Spleen (tissue), 11 donors: ENCODE results near the gene GADL1. TPM values are rescaled to one million over a fixed set of nuclear protein-coding genes. Genes with fewer than 3 reads are reported as not detected.

ENCODE experiments used
- DNase-seq: peaks from one replicate; pipeline ENCODE4 v3.0.0-alpha.2; 2020
- H3K27ac ChIP-seq, 8 donors: fragments of 200-600 bp; sonication (generic) in 7 of 8; 1 replicate in 4 of 8; 2 replicates in 4 of 8; pipeline versions ENCODE4 v1.5.0 to v1.8.0; 2016 to 2021; ENCODE audit warnings: inconsistent platforms in 4 of 8, mild to moderate bottlenecking in 4 of 8, moderate library complexity in 1 of 8
- H3K27me3 ChIP-seq, 7 donors: fragments of 200-600 bp; sonication (generic) in 6 of 7; replicated peaks in 1 of 7; 1 replicate in 4 of 7; 2 replicates in 3 of 7; pipeline versions ENCODE4 v1.5.0 to v1.8.0; 2016 to 2021; ENCODE audit warnings: inconsistent platforms in 3 of 7, mild to moderate bottlenecking in 1 of 7
- H3K36me3 ChIP-seq, 6 donors: fragments of 200-600 bp; sonication (generic) in 5 of 6; 1 replicate in 4 of 6; 2 replicates in 2 of 6; pipeline versions ENCODE4 v1.5.0 to v1.8.0; 2016 to 2021; ENCODE audit warnings: inconsistent platforms in 2 of 6
- H3K4me1 ChIP-seq, 6 donors: fragments of 200-600 bp; sonication (generic) in 5 of 6; 1 replicate in 3 of 6; 2 replicates in 3 of 6; pipeline versions ENCODE4 v1.5.0 to v1.8.0; 2016 to 2021; ENCODE audit warnings: inconsistent platforms in 3 of 6
- H3K4me3 ChIP-seq, 8 donors: fragments of 200-600 bp; sonication (generic) in 7 of 8; 1 replicate in 4 of 8; 2 replicates in 4 of 8; pipeline versions ENCODE4 v1.5.0 to v1.8.0; 2016 to 2021; ENCODE audit warnings: inconsistent platforms in 4 of 8, mild to moderate bottlenecking in 4 of 8, moderate library complexity in 2 of 8
- H3K9me3 ChIP-seq, 8 donors: fragments of 200-600 bp; sonication (generic) in 7 of 8; 1 replicate in 4 of 8; 2 replicates in 4 of 8; pipeline versions ENCODE4 v1.5.0 to v1.8.0; 2016 to 2021; ENCODE audit warnings: inconsistent platforms in 4 of 8
- CTCF ChIP-seq, 11 experiments: fragments of 200-600 bp in 7 of 11; fragments of 450-650 bp in 4 of 11; sonication (generic) in 4 of 11; IDR thresholded peaks in 8 of 11; conservative IDR thresholded peaks in 3 of 11; 1 replicate in 7 of 11; 2 replicates in 4 of 11; pipeline versions ENCODE4 v1.4.0 to v1.8.0; 2016 to 2021; ENCODE audit warnings: antibody characterized with exemption in 11 of 11, inconsistent platforms in 4 of 11, mild to moderate bottlenecking in 1 of 11
- POLR2A ChIP-seq, 3 donors: fragments of 450-650 bp; IDR thresholded peaks; one replicate each; pipeline ENCODE4 v1.5.1; 2017; ENCODE audit warnings: antibody characterized with exemption in 3 of 3, mild to moderate bottlenecking in 1 of 3
- POLR2AphosphoS5 ChIP-seq, 3 donors: sonication (generic); formaldehyde crosslinking; IDR thresholded peaks; one replicate each; pipeline ENCODE4 v1.5.1; 2017; ENCODE audit warnings: antibody characterized with exemption in 3 of 3
- WGBS, 5 donors: extraction: QIAGEN DNeasy Blood & Tissue Kit in 3 of 5; methylation state at CpG; one replicate each; pipeline versions ENCODE4 v1.1.5 to v1.1.7; 2013 to 2018; 5-methylcytosine and 5-hydroxymethylcytosine counted together
- intact Hi-C: fragments of 100-400 bp; cut with DNase I; formaldehyde crosslinking; loops from one replicate; pipeline ENCODE4 v1.15.0; 2023; ENCODE audit warnings: low total_unique reads
- polyA plus RNA-seq, 3 donors: library from polyadenylated mRNA; stranded (reverse); fragments of 200-250 nt; gene quantifications; one replicate each; pipeline ENCODE4 v1.2.1, GENCODE V29; 2013
- total RNA-seq, 7 donors: library from RNA; depleted of rRNA in 3 of 7; stranded (reverse); fragments of >200 nt in 3 of 7; fragmentation: NEBNext Ultra II Directional in 4 of 7; extraction: Animal tissue kit (Norgen Biotek cat#: 25700) in 4 of 7; gene quantifications; one replicate each; pipeline versions ENCODE4 v1.1.0 to v1.2.1, GENCODE V29; 2016 to 2021
- donor health status: healthy with polysubstance abuse.
- donor health status: DM: no; HTN: no; CAD: no; lungs with moderate emphysema.
- donor health status: DM: no; HTN: no; CAD: no.
- donor health status: Bipolar disorder and iron deficiency.
- donor health status: healthy.
- donor health status: DM: no; HTN: no; CAD: no.
- donor health status: DM: yes; HTN: yes; CAD: no.

GADL1 gene
- total and polyA plus RNA-seq, 10 donors = 0.02 to 0.16 (median 0.08) TPM; not detected in 6

- H3K9me3 ChIP-seq = no peaks in the 10 kb centered on the region
- H3K4me3 ChIP-seq = no peak overlapping the region
- 69 to 84% (median 71%) methylated on average over 2 of the region's 2 CpGs for WGBS, 5 donors
- intact Hi-C loops = no loop called here
- DNase-seq = no peak
- H3K27me3 ChIP-seq = no peaks in the 10 kb centered on the region
- no peak for TF ChIP-seq POLR2A (IDR thresholded peaks at IDR 0.05)
- no peak for TF ChIP-seq CTCF (IDR thresholded peaks at IDR 0.05 in 8 of 11, conservative IDR thresholded peaks at IDR 0.05 in 3 of 11)
- no peak for TF ChIP-seq POLR2AphosphoS5 (IDR thresholded peaks at IDR 0.05)
- H3K27ac ChIP-seq = peak overlapping the region in 5 of 8 donors; percentile 3 to 45 (median 23)
- H3K4me1 ChIP-seq = peaks cover 14 to 56% (median 44%) of the 10 kb centered on the region in 6 donors
- peaks cover 0 to 96% (median 35%) of the 10 kb centered on the region in 6 donors for H3K36me3 ChIP-seq
Measured at GRCh38 chr3:30696896-30697295, 197.6 kb downstream of the GADL1 start.

- DNase-seq = no peak
- H3K9me3 ChIP-seq = no peaks in the 10 kb centered on the region
- no peaks in the 10 kb centered on the region for H3K27me3 ChIP-seq
- TF ChIP-seq CTCF (IDR thresholded peaks at IDR 0.05 in 8 of 11, conservative IDR thresholded peaks at IDR 0.05 in 3 of 11) (no peak), POLR2AphosphoS5 (IDR thresholded peaks at IDR 0.05) (peak in 2 of 3 donors; percentile 30 to 83)
- intact Hi-C loops = no loop called here
- peak overlapping the region in 5 of 8 donors; percentile 3 to 45 (median 23) for H3K27ac ChIP-seq
- peaks cover 19 to 61% (median 49%) of the 10 kb centered on the region in 6 donors for H3K4me1 ChIP-seq
- H3K4me3 ChIP-seq = no peak overlapping the region
- WGBS, 5 donors = 50 to 68% (median 52%) methylated on average over 3 of the region's 3 CpGs
- H3K36me3 ChIP-seq = peaks cover 0 to 100% (median 40%) of the 10 kb centered on the region in 6 donors
Measured at GRCh38 chr3:30696403-30696819, 198.1 kb downstream of the GADL1 start.

GRCh38 chr3:30695302-30696061 lies 199.0 kb downstream of the GADL1 start:
- TF ChIP-seq CTCF (IDR thresholded peaks at IDR 0.05 in 8 of 11, conservative IDR thresholded peaks at IDR 0.05 in 3 of 11) (no peak), POLR2A (IDR thresholded peaks at IDR 0.05) (no peak), POLR2AphosphoS5 (IDR thresholded peaks at IDR 0.05) (peak in 1 of 3 donors; percentile 48)
- 84 to 96% (median 87%) methylated on average over 6 of the region's 6 CpGs for WGBS, 5 donors
- intact Hi-C loops = no loop called here

GRCh38 chr3:30694668-30695067 lies 199.8 kb downstream of the GADL1 start:
- H3K36me3 ChIP-seq = peaks cover 0 to 100% (median 56%) of the 10 kb centered on the region in 6 donors
- 90 to 96% (median 91%) methylated on average over 3 of the region's 3 CpGs for WGBS, 5 donors

More at GRCh38 chr3:30695302-30696061, 199.0 kb downstream of the GADL1 start:
- H3K4me3 ChIP-seq = no peak overlapping the region
- peaks cover 0 to 100% (median 49%) of the 10 kb centered on the region in 6 donors for H3K36me3 ChIP-seq
- H3K9me3 ChIP-seq = no peaks in the 10 kb centered on the region
- H3K27ac ChIP-seq = peak overlapping the region in 3 of 8 donors; percentile 11 to 45 (median 23)
- H3K4me1 ChIP-seq = peaks cover 25 to 70% (median 58%) of the 10 kb centered on the region in 6 donors
- H3K27me3 ChIP-seq = no peaks in the 10 kb centered on the region
- no peak for DNase-seq

More at GRCh38 chr3:30694668-30695067, 199.8 kb downstream of the GADL1 start:
- H3K27me3 ChIP-seq = no peaks in the 10 kb centered on the region
- no peak for TF ChIP-seq CTCF (IDR thresholded peaks at IDR 0.05 in 8 of 11, conservative IDR thresholded peaks at IDR 0.05 in 3 of 11)
- TF ChIP-seq POLR2A (IDR thresholded peaks at IDR 0.05) = no peak
- peak in 1 of 3 donors; percentile 35 for TF ChIP-seq POLR2AphosphoS5 (IDR thresholded peaks at IDR 0.05)
- no peaks in the 10 kb centered on the region for H3K9me3 ChIP-seq
- H3K4me1 ChIP-seq = peaks cover 25 to 78% (median 66%) of the 10 kb centered on the region in 6 donors
- intact Hi-C loops = loop anchor here (5.0 kb wide), 1 partner anchor 582 kb away; no protein-coding TSS in a partner anchor
- no peak for DNase-seq
- peak overlapping the region in 2 of 8 donors; percentile 23 to 45 for H3K27ac ChIP-seq
- no peak overlapping the region for H3K4me3 ChIP-seq
